Glomerular visceral epithelial cell (primary cell): Measurements from ENCODE around the gene FZR1.

Experiments used
- DNase-seq: peaks from one replicate; pipeline ENCODE4 v3.0.0-alpha.2; 2016; ENCODE audit errors: extremely low spot score

FZR1 gene

GRCh38 chr19:3531716-3532115 is 25.6 kb downstream of the FZR1 start:
- no peak for DNase-seq

- no peak for DNase-seq
These were observed 26.2 kb downstream of the FZR1 start for GRCh38 chr19:3532154-3532786.

- no peak for DNase-seq
These were observed 26.9 kb downstream of the FZR1 start for GRCh38 chr19:3533033-3533432.

- no peak for DNase-seq
These were observed 27.6 kb downstream of the FZR1 start for GRCh38 chr19:3533563-3534216.

DNA sequence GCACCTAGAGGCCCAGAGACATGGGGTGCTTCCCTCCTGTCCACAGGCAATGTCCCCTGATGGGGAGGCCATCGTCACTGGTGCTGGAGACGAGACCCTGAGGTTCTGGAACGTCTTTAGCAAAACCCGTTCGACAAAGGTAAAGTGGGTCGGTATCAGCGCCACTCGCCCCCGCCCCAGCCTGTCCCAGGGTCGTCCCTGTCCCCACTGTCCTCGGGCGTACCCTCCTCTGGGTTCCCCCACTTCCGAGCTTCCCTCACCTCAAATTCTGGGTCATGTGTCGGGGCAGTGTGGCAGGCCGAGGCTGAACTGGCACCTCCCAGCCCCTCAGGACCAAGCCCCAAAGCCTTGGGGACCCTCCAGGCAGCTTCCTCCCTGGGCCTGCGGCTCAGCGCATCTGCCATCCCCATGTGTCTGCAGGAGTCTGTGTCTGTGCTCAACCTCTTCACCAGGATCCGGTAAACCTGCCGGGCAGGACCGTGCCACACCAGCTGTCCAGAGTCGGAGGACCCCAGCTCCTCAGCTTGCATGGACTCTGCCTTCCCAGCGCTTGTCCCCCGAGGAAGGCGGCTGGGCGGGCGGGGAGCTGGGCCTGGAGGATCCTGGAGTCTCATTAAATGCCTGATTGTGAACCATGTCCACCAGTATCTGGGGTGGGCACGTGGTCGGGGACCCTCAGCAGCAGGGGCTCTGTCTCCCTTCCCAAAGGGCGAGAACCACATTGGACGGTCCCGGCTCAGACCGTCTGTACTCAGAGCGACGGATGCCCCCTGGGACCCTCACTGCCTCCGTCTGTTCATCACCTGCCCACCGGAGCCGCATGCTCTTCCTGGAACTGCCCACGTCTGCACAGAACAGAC is 28.5 kb downstream of the FZR1 start:
- DNase-seq: no peak

- DNase-seq: no peak
These were observed 29.1 kb downstream of the FZR1 start for GRCh38 chr19:3535235-3535535.

DNA sequence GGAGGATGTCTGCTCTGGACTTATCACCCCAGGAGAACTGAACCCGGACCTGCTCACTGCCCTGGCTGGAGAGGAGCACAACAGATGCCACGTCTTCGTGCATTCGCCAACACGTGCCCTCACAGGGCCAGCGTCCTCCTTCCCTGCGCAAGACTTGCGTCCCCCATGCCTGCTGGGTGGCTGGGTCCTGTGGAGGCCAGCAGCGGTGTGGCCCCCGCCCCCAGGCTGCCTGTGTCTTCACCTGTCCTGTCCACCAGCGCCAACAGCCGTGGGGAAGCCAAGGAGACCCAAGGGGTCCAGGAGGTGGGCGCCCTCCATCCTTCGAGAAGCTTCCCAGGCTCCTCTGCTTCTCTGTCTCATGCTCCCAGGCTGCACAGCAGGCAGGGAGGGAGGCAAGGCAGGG is 29.5 kb downstream of the FZR1 start:
- DNase-seq: no peak

DNA sequence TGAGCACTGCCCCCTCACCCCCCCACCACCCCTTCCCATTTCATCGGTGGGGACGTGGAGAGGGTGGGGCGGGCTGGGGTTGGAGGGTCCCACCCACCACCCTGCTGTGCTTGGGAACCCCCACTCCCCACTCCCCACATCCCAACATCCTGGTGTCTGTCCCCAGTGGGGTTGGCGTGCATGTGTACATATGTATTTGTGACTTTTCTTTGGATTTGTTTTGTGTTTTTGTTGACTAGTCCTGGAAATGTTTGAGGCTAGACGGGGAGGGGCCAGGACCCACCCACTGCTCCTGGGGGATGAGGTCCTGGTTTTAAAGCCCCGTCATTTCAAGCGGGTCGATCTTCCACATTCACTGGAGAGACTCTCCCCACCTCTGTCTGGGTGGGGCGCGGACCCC is 29.9 kb downstream of the FZR1 start:
- DNase-seq: no peak

- DNase-seq: no peak
These were observed 30.5 kb downstream of the FZR1 start for GRCh38 chr19:3536429-3537100.

GRCh38 chr19:3537101-3537437 is 31.0 kb downstream of the FZR1 start:
- DNase-seq: no peak

GRCh38 chr19:3537438-3538240 is 31.5 kb downstream of the FZR1 start:
- DNase-seq: no peak

DNA sequence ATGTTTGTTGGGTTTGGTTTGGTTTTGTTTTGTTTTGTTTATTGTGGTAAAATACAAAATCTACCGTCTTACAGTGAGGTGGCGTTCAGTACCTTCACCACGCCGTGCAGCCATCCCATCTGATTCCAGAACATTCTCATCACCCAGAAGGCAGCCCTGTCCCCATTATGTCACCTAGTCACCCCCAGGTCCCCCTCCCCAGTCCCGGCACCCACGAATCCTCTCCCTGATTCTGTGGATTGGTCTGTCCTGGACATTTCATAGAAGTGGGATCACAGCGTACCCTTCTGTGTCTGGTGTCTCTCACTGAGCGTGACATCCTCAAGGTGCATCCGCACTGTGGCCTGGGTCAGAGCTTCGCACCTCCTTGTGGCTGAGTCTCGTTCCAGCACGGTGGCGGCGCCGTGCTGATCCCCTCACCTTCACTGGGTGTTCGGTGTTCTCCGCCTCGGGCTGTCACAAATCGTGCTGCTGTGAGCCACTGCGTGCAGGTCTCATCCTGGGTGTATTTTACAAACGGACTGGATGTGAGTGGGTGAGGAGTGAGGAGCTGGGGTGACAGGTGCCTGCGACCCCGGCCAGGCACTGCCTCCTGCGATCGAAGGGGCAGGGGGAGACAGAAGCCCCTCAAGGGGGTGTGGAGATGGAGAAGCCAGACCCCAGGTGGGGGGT is 32.3 kb downstream of the FZR1 start:
- DNase-seq: no peak

- DNase-seq: no peak
These were observed 33.0 kb downstream of the FZR1 start, which contains the start of gene TEKTIP1 for GRCh38 chr19:3538965-3539755. Gene TEKTIP1 (plus strand): TSS chr19:3539174. CDS start chr19:3539178, 4 bp downstream.

- no peak for DNase-seq
These were observed 33.6 kb downstream of the FZR1 start for GRCh38 chr19:3539756-3540118.

DNA sequence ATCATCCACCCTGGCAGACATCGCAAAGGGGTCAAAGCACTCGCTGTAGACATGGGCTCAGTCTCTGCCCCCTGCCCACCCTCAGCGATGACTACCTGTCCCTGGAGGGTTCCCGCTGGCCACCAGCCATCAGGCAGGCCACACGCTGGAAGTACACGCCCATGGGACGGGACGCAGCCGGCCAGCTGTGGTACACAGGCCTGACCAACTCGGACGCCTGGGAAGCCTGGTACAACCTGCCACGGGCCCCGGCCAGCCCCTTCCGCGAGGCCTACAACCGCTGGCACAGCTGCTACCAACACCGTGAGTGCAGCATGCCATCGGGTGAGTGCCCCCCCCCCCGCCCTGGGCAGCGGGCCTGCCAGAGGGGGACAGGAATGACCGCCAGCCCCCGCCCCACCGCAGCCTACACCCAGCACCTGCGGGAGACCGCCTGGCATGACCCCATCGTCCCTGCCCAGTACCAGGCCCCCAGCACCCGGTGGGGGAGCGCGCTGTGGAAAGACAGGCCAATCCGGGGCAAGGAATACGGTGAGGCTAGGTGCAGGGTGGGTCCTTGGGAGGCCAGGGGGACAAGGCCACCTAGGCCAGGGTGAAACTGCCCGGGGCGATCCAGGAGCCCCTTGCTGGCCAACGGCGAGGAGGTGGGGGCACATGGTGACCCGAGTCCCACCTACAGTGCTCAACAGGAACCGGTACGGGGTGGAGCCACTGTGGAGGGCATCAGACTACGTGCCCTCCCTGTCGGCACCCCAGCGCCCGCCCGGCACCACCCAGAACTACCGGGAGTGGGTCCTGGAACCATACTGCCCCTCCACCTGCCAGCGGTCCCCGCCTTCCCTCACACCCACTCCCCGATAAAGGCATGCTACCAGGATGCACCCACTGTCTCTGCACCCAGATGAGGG is 37.3 kb downstream of the FZR1 start:
- no peak for DNase-seq

GRCh38 chr19:3544058-3544376 is 37.9 kb downstream of the FZR1 start:
- DNase-seq: no peak

- DNase-seq: peak; percentile 72
These were observed 38.9 kb downstream of the FZR1 start for GRCh38 chr19:3544742-3545668.

GRCh38 chr19:3545669-3546034 is 39.5 kb downstream of the FZR1 start:
- no peak for DNase-seq
